Hematopoietic multipotent progenitor cell treated with erythropoietin and hydrocortisone succinate and interleukin-3 and kit ligand, for 6 days (in vitro differentiated cells): ENCODE data around the gene LMAN2.
A peak's percentile ranks its signal among the peaks of the same experiment; 100 is the strongest.
"Not testable (repeated sequence)": the region's sequence is repeated elsewhere in the genome, so short reads cannot be mapped to it uniquely, and the experiment has no call there.

Experiments
- DNase-seq: peaks from one replicate; pipeline ENCODE4 v3.0.0-alpha.2; 2015

The LMAN2 gene

GRCh38 chr5:177378884-177379883 is 27.7 kb upstream of the LMAN2 start:
- peak; percentile 85 for DNase-seq

- no peak for DNase-seq
Measured at GRCh38 chr5:177377851-177378776, 26.6 kb upstream of the LMAN2 start.

GRCh38 chr5:177376107-177376506 is 24.6 kb upstream of the LMAN2 start:
- no peak for DNase-seq

- DNase-seq, result not testable (repeated sequence)
Measured at GRCh38 chr5:177375516-177375915, 24.0 kb upstream of the LMAN2 start.

GRCh38 chr5:177374211-177374610 is 22.7 kb upstream of the LMAN2 start:
- DNase-seq, result no peak

GRCh38 chr5:177373806-177374205 is 22.3 kb upstream of the LMAN2 start:
- no peak for DNase-seq

- no peak for DNase-seq
Measured at GRCh38 chr5:177372910-177373309, 21.4 kb upstream of the LMAN2 start.

- peak; percentile 35 for DNase-seq
Measured at GRCh38 chr5:177372034-177372896, 20.8 kb upstream of the LMAN2 start.

- DNase-seq, result no peak
Measured at GRCh38 chr5:177371120-177372033, 19.9 kb upstream of the LMAN2 start.

GRCh38 chr5:177370488-177371119 is 19.1 kb upstream of the LMAN2 start:
- peak; percentile 90 for DNase-seq

GRCh38 chr5:177369645-177370440 is 18.4 kb upstream of the LMAN2 start:
- no peak for DNase-seq

GRCh38 chr5:177368869-177369644 is 17.6 kb upstream of the LMAN2 start:
- DNase-seq, result peak; percentile 76

- DNase-seq, result no peak
Measured at GRCh38 chr5:177367981-177368868, 16.8 kb upstream of the LMAN2 start.

GRCh38 chr5:177367323-177367848 is 15.9 kb upstream of the LMAN2 start:
- DNase-seq, result no peak

- DNase-seq, result peak; percentile 81
Measured at GRCh38 chr5:177366528-177367322, 15.3 kb upstream of the LMAN2 start.

GRCh38 chr5:177365845-177366527 is 14.5 kb upstream of the LMAN2 start:
- no peak for DNase-seq
